Neural crest cell (in vitro differentiated cells): Measurements from ENCODE around the gene SARS2. TPM values are rescaled to one million over a fixed set of nuclear protein-coding genes. Genes with fewer than 3 reads are reported as not detected.
A peak's percentile ranks its signal among the peaks of the same experiment; 100 is the strongest.
"Not testable (repeated sequence)": the region's sequence is repeated elsewhere in the genome, so short reads cannot be mapped to it uniquely, and the experiment has no call there.

ENCODE experiments used
- DNase-seq: peaks from one replicate; pipeline ENCODE4 v3.0.0; 2021; ENCODE audit warnings: low read depth, mixed read lengths, low spot score
- H3K27ac Mint-ChIP-seq: one replicate; pipeline ENCODE4 v1.8.0; 2021; ENCODE audit warnings: mild to moderate bottlenecking, mixed read lengths; ENCODE audit not compliant: unreplicated experiment
- H3K27me3 Mint-ChIP-seq: 2 replicates; pipeline ENCODE4 v1.8.0; 2021; ENCODE audit warnings: low read depth, mild to moderate bottlenecking, mixed read lengths
- H3K36me3 Mint-ChIP-seq: 2 replicates; pipeline ENCODE4 v1.8.0; 2021; ENCODE audit warnings: low read depth, mild to moderate bottlenecking, mixed read lengths
- H3K4me1 Mint-ChIP-seq: 2 replicates; pipeline ENCODE4 v1.8.0; 2021; ENCODE audit warnings: mixed read lengths
- H3K4me3 Mint-ChIP-seq: one replicate; pipeline ENCODE4 v1.8.0; 2021; ENCODE audit warnings: mild to moderate bottlenecking, mixed read lengths
- H3K9me3 Mint-ChIP-seq: 2 replicates; pipeline ENCODE4 v1.8.0; 2021; ENCODE audit warnings: mixed read lengths
- total RNA-seq: library from RNA; stranded (reverse); gene quantifications from 2 replicates; pipeline ENCODE4 v1.2.1, GENCODE V29; 2021
- TF ChIP-seq, protein P1 (sequence below): fragments of 200-600 bp; sonication (generic); conservative IDR thresholded peaks from 2 replicates; pipeline ENCODE4 v1.5.0; 2021; ENCODE audit warnings: antibody characterized with exemption, mild to moderate bottlenecking

SARS2 gene
- total RNA-seq, 1 donor from 2014 or later, result 58.5 TPM

- H3K4me3 Mint-ChIP-seq, result peak overlapping the region; percentile 4
- TF ChIP-seq, protein P1, sequence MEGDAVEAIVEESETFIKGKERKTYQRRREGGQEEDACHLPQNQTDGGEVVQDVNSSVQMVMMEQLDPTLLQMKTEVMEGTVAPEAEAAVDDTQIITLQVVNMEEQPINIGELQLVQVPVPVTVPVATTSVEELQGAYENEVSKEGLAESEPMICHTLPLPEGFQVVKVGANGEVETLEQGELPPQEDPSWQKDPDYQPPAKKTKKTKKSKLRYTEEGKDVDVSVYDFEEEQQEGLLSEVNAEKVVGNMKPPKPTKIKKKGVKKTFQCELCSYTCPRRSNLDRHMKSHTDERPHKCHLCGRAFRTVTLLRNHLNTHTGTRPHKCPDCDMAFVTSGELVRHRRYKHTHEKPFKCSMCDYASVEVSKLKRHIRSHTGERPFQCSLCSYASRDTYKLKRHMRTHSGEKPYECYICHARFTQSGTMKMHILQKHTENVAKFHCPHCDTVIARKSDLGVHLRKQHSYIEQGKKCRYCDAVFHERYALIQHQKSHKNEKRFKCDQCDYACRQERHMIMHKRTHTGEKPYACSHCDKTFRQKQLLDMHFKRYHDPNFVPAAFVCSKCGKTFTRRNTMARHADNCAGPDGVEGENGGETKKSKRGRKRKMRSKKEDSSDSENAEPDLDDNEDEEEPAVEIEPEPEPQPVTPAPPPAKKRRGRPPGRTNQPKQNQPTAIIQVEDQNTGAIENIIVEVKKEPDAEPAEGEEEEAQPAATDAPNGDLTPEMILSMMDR, result no peak
- no peaks in the 10 kb centered on the region for H3K9me3 Mint-ChIP-seq
- H3K27ac Mint-ChIP-seq, result no peak overlapping the region
- DNase-seq, result no peak
- H3K4me1 Mint-ChIP-seq, result peaks cover 11% of the 10 kb centered on the region
- H3K36me3 Mint-ChIP-seq, result peaks cover 12% of the 10 kb centered on the region
- H3K27me3 Mint-ChIP-seq, result peaks cover 3% of the 10 kb centered on the region
Measured at GRCh38 chr19:38944981-38945506, 14.5 kb upstream of the SARS2 start.

DNA sequence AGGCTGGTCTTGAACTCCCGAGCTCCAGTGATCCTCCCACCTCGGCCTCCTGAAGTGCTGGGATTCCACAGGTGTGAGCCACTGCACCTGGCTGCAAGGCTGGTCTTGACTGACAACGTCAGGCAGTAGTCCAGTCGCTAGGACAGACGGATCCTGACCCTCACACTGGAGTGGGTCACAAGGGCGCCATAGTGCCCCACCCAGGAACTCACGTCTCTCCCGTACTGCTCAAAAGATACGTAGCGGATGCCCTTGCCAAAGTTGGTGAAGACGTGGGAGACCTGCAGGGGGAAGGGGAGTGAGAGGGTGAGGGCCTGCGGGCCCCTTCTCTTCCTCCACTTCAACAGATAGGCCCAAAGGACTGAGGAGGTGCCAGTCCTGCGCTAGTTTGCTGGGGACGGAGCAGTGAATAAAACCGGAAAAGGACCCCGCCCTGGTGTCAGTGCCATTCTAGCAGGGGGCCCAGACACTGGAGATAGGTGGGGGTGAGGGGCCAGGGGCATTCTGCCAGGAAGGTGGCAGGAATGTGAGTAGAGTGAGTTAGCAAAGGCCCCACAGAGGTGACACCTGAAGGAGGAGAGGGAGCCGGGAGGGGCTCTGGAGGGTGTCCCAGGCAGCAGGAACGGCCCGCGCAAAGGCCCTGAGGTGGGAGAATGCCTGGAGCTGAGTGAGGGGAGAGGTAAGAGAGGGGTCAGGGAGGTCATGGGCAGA is 12.1 kb upstream of the SARS2 start:
- H3K27me3 Mint-ChIP-seq, result peaks cover 4% of the 10 kb centered on the region
- TF ChIP-seq, protein P1, result no peak
- DNase-seq, result no peak
- H3K27ac Mint-ChIP-seq, result no peak overlapping the region
- no peaks in the 10 kb centered on the region for H3K9me3 Mint-ChIP-seq
- no peaks in the 10 kb centered on the region for H3K4me1 Mint-ChIP-seq
- no peak overlapping the region for H3K4me3 Mint-ChIP-seq
- H3K36me3 Mint-ChIP-seq, result peaks cover 12% of the 10 kb centered on the region

- Mint-ChIP-seq H3K9me3 (no peaks in the 10 kb centered on the region), H3K27me3 (peaks cover 4% of the 10 kb centered on the region), H3K36me3 (peaks cover 12% of the 10 kb centered on the region), H3K4me3 (no peak overlapping the region), H3K27ac (no peak overlapping the region), H3K4me1 (no peaks in the 10 kb centered on the region)
- DNase-seq, result no peak
- TF ChIP-seq, protein P1, result no peak
Measured at GRCh38 chr19:38941979-38942378, 11.4 kb upstream of the SARS2 start.

DNA sequence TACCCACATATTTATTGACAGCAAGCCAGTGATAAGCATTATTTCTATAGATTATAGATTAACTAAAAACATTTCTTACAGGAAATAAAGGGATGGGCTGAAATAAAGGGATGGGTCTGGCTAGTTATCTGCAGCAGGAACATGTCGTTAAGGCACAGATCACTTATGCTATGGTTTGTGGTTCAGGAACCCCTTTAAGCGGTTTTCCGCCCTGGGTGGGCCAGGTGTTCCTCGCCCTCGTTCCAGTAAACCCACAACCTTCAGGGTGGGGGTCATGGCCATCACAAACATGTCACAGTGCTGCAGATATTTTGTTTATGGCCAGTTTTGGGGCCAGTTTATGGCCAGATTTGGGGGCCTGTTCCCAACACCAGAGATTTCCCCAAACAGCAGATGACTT is 10.9 kb upstream of the SARS2 start:
- H3K27me3 Mint-ChIP-seq, DNase-seq, H3K4me1 Mint-ChIP-seq, H3K9me3 Mint-ChIP-seq, H3K4me3 Mint-ChIP-seq, H3K36me3 Mint-ChIP-seq: not testable (repeated sequence)
- peak overlapping the region; percentile 24 for H3K27ac Mint-ChIP-seq

DNA sequence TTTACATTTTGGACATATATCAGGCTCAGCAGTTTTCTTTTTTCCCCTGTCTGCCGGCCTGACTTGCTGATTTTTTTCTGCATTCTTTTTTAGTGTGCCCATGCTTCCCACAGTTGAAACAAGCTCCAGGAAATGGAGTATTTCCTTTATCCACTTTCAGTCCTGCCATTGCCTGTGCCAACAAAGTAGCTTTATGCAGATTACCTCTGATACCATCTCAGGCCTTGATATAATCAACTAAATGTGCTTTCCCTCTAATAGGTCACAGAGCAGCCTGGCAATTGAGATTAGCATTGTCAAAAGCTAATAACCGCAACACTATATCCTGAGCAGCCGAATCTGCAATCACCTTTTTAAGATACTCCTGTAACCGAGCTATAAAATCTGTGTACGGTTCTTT is 9.4 kb upstream of the SARS2 start:
- no peak for DNase-seq
- Mint-ChIP-seq H3K27ac (no peak overlapping the region), H3K4me3 (no peak overlapping the region), H3K27me3 (peaks cover 4% of the 10 kb centered on the region), H3K9me3 (peaks cover 5% of the 10 kb centered on the region), H3K36me3 (peaks cover 22% of the 10 kb centered on the region), H3K4me1 (no peaks in the 10 kb centered on the region)
- TF ChIP-seq, protein P1, result no peak

DNA sequence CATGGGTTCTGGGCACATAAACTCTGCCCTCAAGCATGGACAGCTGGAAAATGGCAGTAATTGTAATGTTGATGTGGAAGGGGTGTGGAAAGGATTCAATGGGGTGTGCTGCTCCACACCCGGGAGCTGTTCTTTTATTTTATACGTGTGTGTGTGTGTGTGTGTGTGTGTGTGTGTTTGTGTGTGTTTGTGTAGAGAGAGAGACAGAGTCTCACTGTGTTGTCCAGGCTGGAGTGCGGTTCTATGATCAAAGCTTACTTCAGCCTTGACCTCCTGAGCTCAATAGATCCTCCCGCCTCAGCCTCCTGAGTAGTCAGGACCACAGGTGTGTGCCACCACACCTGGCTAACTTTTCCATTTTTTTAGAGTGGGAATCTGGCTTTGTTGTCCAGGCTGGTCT is 3.0 kb upstream of the SARS2 start:
- TF ChIP-seq, protein P1, result no peak
- Mint-ChIP-seq H3K27ac (no peak overlapping the region), H3K36me3 (peaks cover 21% of the 10 kb centered on the region), H3K4me1 (peaks cover 26% of the 10 kb centered on the region), H3K4me3 (no peak overlapping the region), H3K27me3 (no peaks in the 10 kb centered on the region), H3K9me3 (peaks cover 5% of the 10 kb centered on the region)
- no peak for DNase-seq
